ENCODE results near the gene DSC1. TPM values are rescaled to one million over a fixed set of nuclear protein-coding genes. Genes with fewer than 3 reads are reported as not detected.

Gene DSC1
- total RNA-seq, 2 donors from 2014 or later: not detected

- no peak overlapping the region for H3K9ac ChIP-seq (ENCODE audit: extremely low read depth, low read length, poor library complexity, severe bottlenecking)
- peaks cover 6% of the 10 kb centered on the region for H3K9me3 ChIP-seq (ENCODE audit: control insufficient read depth, low read length)
- no peaks in the 10 kb centered on the region for H3K4me1 Mint-ChIP-seq
- H3K4me3 Mint-ChIP-seq: no peak overlapping the region
- H3K36me3 Mint-ChIP-seq (ENCODE audit: low read depth): no peaks in the 10 kb centered on the region
- H3K27ac ChIP-seq (ENCODE audit: low read depth, low read length): no peak overlapping the region
- WGBS, 2 experiments (ENCODE audit: insufficient coverage in 1 of 2, insufficient read length in 1 of 2): 75 to 87% methylated on average over 3 of the region's 3 CpGs
- H3K27me3 ChIP-seq (ENCODE audit: control insufficient read depth, insufficient read depth, low read length, poor library complexity, severe bottlenecking): no peaks in the 10 kb centered on the region
- H3K27me3 Mint-ChIP-seq (ENCODE audit: insufficient read depth): no peaks in the 10 kb centered on the region
- no peak overlapping the region for H3K27ac Mint-ChIP-seq
- H3K36me3 ChIP-seq (ENCODE audit: control insufficient read depth, insufficient read depth, low read length): no peaks in the 10 kb centered on the region
- H3K9me3 Mint-ChIP-seq: peaks cover 4% of the 10 kb centered on the region
- no peak for TF ChIP-seq CTCF (conservative IDR thresholded peaks at IDR 0.05)
- no peak overlapping the region for H3K4me3 ChIP-seq (ENCODE audit: low read length)
- DNase-seq: no peak
- no peaks in the 10 kb centered on the region for H3K4me1 ChIP-seq (ENCODE audit: control insufficient read depth, insufficient read depth, low read length)
These were observed 13.3 kb downstream of the DSC1 start for GRCh38 chr18:31149351-31149750.

GRCh38 chr18:31148600-31148999, 14.1 kb downstream of the DSC1 start:
- Histone ChIP-seq H3K4me3 (ENCODE audit: low read length) (no peak overlapping the region), H3K27ac (ENCODE audit: low read depth, low read length) (no peak overlapping the region), H3K27me3 (ENCODE audit: control insufficient read depth, insufficient read depth, low read length, poor library complexity, severe bottlenecking) (no peaks in the 10 kb centered on the region), H3K9ac (ENCODE audit: extremely low read depth, low read length, poor library complexity, severe bottlenecking) (no peak overlapping the region), H3K9me3 (ENCODE audit: control insufficient read depth, low read length) (peaks cover 6% of the 10 kb centered on the region), H3K4me1 (ENCODE audit: control insufficient read depth, insufficient read depth, low read length) (no peaks in the 10 kb centered on the region), H3K36me3 (ENCODE audit: control insufficient read depth, insufficient read depth, low read length) (no peaks in the 10 kb centered on the region)
- H3K27me3 Mint-ChIP-seq (ENCODE audit: insufficient read depth): no peaks in the 10 kb centered on the region
- TF ChIP-seq CTCF (conservative IDR thresholded peaks at IDR 0.05): no peak
- H3K9me3 Mint-ChIP-seq: peaks cover 4% of the 10 kb centered on the region
- no peak overlapping the region for H3K4me3 Mint-ChIP-seq
- H3K27ac Mint-ChIP-seq: no peak overlapping the region
- 93% methylated on average over 2 of the region's 3 CpGs; no CpG with 5 or more reads in 1 of the 2 experiments for WGBS, 2 experiments (ENCODE audit: insufficient coverage in 1 of 2, insufficient read length in 1 of 2)
- DNase-seq: no peak
- no peaks in the 10 kb centered on the region for H3K36me3 Mint-ChIP-seq (ENCODE audit: low read depth)
- no peaks in the 10 kb centered on the region for H3K4me1 Mint-ChIP-seq

GRCh38 chr18:31146809-31147208, 15.8 kb downstream of the DSC1 start:
- H3K4me3 Mint-ChIP-seq: no peak overlapping the region
- H3K27ac Mint-ChIP-seq: no peak overlapping the region
- Histone ChIP-seq H3K27ac (ENCODE audit: low read depth, low read length) (no peak overlapping the region), H3K27me3 (ENCODE audit: control insufficient read depth, insufficient read depth, low read length, poor library complexity, severe bottlenecking) (no peaks in the 10 kb centered on the region), H3K36me3 (ENCODE audit: control insufficient read depth, insufficient read depth, low read length) (no peaks in the 10 kb centered on the region), H3K9ac (ENCODE audit: extremely low read depth, low read length, poor library complexity, severe bottlenecking) (no peak overlapping the region), H3K9me3 (ENCODE audit: control insufficient read depth, low read length) (peaks cover 6% of the 10 kb centered on the region), H3K4me1 (ENCODE audit: control insufficient read depth, insufficient read depth, low read length) (no peaks in the 10 kb centered on the region), H3K4me3 (ENCODE audit: low read length) (no peak overlapping the region)
- TF ChIP-seq CTCF (conservative IDR thresholded peaks at IDR 0.05): no peak
- no peak for DNase-seq
- no peaks in the 10 kb centered on the region for H3K36me3 Mint-ChIP-seq (ENCODE audit: low read depth)
- no peaks in the 10 kb centered on the region for H3K4me1 Mint-ChIP-seq
- H3K9me3 Mint-ChIP-seq: peaks cover 4% of the 10 kb centered on the region
- no peaks in the 10 kb centered on the region for H3K27me3 Mint-ChIP-seq (ENCODE audit: insufficient read depth)

Measured in endodermal cell (in vitro differentiated cells).